HG03378 (cell line): Measurements from ENCODE around the gene LPP.

Source experiments
- ATAC-seq: cut with Tn5 transposase; IDR thresholded peaks from one replicate; pipeline ENCODE4 v1.9.1; 2021; ENCODE audit warnings: mild to moderate bottlenecking, moderate library complexity; ENCODE audit not compliant: unreplicated experiment

LPP gene

DNA sequence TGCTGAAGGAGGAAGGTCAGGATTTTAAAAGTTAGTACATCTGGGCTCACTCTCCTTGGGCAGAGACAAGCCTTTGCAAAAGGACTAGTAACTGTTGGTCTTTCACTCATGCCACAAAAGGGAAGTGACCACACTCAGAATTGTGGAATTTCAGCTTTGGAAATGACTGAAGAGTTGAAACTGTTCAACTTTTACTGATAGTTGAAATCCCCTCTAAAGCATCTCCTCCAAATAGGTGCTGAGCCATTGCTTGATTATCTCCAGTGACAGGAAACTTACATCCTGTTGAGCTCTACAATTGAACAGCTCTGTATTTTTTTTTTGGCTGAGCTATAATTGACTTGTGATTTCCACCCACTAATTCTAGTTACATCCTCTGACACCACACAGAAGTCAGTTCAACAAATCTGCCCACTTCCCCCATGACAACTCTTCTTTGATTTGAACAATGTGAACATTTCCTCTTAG is 763.0 kb downstream of the LPP start:
- ATAC-seq: peak; percentile 64

DNA sequence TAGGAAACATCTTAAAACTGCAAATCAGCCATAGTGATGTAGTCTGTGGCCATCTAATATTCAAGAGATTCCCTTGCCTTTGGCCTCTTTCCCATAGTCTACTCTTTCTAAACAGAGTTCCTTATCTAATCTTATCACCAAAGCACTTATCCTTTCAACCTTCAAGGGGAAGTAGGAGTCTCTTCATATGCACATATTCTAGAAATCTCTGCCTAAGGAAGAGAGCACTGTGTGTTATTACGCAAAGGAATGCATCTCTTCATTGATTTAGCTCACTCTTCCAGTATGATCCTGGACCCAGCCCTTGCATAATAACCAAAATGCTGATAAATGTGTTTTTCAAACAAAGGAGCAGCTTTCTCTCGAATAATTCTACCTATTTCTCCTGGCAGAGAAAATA is 764.1 kb downstream of the LPP start:
- no peak for ATAC-seq

DNA sequence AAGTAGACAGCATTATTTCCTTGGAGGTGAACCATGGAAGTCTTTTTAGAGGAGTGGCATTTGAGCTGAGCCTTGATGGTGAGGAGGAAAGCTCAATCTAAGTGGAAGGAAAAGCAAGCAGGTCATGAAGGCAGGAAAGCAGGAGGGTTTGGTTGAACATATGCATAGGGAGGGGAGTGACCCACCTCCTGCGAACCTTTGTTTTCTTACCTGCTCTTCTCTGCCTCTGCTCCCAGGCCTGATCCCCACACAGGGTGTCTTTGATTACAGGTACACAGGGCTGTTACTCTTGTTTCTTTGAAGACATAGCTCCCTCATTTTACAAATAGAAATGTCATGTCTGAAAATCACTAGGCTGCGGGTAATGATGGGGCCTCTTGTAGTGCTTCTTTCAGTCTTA is 769.7 kb downstream of the LPP start:
- ATAC-seq: no peak

DNA sequence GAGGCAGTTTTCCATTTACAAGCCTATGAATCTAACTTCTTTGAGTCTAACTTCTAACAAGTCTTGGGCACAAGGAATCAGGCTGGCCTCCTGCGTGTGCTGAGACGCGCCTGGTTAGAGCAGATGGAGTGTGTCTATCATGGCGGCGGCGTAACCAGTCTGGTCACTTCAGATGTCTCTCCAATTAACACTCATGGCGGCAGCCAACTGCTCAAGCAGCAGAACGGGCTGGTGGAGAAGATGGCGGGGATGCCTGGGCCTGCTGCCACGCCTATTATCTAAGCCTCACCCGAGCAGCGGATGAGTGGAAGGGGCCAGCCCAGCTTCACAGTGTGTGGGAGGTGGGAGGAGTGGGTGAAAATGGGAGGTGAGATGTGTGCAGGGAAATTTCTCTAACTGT is 771.4 kb downstream of the LPP start:
- ATAC-seq: no peak

DNA sequence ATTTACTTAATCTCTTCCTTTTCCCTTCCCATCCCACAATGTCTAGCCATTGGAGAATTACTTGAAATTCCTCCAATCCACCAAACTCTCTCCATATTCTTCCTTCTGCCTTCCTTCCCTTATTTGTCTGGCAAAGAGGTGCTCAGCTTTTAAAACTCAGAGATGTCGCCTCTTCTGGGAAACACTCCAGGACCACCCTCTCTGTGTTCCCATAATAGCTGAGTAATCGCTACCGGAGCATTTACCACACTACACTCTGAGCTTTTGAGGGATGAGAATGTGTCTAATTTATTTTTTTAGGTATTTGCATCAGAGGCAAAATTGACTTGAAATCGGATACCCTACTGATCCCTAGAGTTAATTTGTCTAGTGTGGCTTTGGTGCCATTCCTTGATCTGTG is 772.2 kb downstream of the LPP start:
- no peak for ATAC-seq

DNA sequence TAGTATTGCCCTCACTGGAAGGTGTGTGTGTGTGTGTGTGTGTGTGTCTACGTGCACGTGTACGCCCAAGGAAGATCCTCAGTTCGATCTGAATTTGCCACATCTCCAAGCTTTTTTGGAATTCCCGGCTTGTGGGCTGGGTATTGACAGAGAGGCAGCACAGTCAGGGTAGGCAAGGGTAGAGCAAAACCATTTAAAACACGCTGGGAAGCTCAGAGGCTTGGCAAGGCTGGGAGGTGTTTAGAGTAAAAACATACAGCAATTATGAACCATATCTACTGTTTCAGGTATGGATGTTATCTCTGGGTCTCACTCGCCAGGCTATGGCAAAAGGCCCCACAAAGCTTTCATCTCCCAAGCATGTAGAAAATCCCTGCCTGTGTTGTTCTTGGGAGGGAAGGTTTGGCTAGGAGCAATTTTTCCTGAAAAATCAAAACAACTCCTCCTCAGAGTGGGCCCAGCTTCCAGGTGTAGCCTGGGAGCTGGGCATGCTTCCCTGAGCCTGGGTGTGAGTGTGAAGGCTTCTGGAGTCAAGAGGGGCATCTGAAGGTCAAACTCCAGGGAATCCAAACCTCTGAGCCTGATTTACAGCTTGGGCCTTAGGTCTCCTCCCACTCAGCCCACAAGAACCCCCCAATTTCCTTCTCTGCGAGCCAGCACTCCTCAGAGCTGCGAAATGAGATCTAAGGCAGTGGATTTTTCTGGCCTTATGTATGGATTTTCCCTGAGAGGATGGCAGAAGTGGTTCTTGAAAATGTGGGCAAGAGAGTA is 773.0 kb downstream of the LPP start:
- no peak for ATAC-seq

DNA sequence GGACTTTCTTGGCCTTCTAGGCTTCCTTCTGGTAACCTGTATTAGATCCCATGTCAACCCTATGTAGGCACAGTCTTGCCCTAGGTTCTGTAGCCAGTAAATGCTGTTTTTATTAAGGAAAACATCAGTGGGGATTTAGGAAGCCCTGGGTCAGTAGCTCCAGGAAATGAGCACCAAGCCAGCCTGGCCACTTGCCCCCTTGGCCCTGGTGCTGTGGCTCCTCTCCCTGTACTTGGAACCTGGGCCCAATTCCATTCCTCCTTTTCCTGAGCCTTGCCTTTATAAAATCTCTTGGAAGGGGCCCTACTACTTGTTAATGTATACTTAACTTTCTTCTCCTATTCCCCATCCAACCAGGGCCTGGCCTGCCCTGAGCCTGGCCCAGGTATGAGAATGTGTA is 774.0 kb downstream of the LPP start:
- ATAC-seq: no peak

DNA sequence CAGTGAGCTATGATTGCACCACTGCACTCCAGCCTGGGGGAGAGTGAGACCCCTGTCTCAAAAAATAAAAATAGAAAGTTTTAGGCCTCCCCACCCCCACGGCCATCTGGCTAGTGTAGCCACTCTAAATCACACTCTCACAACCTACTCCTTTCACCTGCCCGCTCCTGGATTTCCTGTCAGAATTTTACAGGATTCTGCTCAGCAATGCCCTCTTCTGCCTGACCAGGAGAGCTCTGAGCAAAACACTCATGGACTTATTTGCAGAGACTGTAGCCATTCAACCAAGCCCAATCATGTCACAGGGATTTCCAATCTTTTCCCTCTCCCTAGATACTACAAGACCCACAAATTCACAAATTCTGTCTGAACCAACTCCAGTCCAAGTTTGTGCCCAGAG is 775.2 kb downstream of the LPP start:
- ATAC-seq: no peak

DNA sequence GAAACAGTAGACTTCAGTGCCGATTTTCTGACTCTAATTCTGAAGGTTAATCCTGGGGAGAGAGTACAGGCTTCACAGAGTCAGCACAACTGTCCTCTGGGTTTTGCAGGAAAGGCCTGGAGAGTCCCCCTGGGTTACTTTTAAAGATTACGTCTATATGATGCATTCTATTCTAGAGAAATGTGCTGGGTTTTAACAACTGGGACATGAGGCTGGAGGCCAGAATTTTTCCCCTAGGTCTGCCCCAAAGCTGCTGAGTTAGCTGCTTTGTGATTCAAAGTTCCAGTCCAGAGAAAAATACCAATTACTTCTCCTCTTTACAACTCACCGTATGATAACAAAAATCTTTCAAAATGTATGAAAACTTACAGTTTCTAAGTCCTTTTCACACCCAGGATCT is 777.1 kb downstream of the LPP start:
- no peak for ATAC-seq

DNA sequence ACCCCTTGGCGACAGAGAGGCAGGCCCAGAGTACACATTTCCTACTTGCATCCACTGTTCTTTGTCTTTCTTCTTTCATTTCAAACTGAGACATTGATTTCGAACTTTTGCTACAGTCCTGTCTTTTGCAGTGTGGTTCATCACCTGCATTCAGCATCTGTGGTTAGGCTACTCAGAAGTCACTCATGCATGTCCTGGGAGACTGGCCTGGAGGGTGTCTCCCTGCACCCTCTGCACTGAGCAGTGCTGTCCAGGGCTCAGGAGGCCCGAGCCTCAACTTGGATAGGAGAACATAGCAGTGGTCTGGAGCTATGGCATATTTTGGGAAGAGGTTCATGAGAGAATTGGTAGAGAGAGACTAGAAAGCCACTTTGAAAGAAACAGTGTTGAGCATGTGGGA is 777.6 kb downstream of the LPP start:
- no peak for ATAC-seq

DNA sequence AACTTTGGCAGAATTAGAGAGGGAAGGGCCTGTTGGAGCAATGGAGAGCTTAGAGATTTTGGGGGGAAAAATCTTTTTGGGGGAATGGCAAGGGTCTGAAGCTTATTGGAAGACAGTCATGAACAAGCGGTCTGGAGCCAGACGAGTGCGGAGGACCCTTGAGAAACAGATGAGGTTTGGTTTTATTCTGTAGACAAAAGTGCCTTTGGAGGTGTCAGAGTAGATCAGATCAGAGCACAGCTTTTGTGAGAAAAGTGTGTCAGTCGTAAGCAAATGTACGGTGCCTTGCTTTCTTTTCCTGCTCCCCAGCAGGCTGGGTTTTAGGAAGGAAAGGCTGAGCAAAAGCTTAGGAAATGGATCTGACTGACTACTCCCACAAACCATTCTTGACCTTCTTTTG is 781.0 kb downstream of the LPP start:
- no peak for ATAC-seq

DNA sequence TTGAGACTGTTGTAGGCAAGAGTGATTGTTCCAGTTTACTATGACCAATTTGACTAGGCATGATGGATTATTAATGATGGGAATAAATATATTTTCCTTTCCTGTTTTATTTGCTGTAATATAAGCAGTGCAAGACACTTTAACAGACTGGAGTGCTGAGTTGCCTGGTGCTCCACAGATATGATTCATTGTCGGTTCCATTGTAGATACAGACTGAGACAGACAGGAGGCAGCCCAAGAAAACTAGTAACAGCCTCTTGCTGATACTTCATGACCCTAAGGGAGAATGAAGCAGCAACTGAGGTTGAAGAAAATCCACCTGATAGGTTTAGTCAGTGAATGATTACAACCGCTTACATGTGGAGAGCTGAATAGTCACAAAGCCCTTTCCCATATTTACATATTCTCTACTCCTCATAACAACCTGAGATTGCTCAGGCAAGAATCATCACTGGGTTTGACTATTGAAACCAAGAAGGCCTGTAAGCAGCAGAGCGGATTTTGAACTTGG is 782.7 kb downstream of the LPP start:
- ATAC-seq: no peak

DNA sequence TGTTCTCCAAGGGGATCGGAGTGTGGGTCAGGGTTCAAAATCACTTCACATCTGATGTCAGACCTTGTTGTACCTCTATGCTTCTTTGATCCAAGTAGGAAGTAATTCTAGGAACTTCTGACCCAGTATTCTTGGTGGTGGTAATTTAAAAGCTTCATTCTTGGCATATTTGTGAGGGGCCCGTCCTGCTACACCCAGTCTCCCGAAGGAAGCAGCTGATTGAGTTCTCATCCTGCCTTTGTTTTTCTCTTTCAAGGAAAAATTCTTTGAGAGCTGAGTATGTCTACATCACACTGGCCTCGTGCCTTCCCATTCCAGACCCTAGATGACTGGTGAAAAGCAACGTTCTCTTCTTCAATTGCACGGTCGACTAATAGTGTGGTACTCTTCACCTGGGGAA is 783.4 kb downstream of the LPP start:
- ATAC-seq: no peak

DNA sequence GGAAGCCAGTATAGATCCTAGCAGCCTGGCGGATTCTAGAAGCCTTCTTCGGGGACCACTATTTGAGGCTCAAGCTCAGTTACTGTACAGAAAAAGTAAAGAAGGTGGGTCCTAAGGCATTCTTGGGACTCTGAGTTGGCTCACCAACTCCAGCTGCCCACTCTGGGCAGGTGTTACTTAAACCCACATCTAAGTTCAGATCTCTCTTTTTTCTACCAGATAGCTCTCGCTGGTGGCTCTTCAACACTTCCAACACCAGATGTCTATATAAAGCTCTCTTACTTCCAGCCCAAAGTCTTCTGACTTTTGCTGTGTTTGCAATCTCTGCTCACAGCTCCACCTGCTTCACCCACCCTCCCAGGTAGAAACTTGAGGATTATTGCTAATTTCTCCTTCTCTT is 785.0 kb downstream of the LPP start:
- ATAC-seq: no peak

DNA sequence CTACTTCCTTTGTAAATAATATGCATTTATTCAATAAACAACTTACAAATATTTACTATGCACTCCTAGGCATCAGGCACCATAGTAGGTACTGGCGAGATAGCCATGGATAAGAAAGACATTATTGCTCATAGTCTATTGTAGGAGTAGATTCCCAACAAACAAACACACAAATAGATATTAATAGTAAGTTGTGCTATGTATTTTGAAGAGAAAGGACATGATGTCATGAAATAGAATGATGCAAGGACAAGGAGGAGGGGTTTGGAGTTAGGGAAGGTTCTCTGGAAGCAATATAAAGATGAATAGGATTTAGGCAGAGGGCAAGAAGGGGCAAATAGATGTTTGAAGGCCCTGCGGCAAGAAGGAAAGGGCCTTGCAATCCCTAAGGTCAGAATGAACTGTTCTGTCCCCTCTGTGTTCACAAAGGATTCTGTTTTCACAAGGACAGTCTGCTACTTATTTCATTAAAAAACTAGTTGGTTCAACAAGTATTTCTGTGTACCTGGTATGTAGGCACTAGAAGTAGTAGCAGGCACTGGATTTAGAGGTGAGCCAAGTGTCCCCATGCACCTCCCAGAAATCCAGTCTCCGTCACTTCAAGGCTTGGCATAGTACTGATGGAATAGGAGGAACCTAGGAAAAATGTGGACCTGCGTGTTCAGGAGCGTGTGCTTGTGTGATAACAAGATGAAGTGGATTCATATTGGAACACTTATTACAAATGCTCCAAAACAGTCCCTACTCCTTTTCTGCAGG is 786.0 kb downstream of the LPP start:
- no peak for ATAC-seq
